SH-SY5Y (cell line): ENCODE measurements around the gene SV2C.

Experiments used
- GATA2 ChIP-seq: IDR thresholded peaks from 2 replicates; pipeline ENCODE4 v1.6.1; 2011; ENCODE audit warnings: mild to moderate bottlenecking, low read depth, low read length
- GATA3 ChIP-seq: IDR thresholded peaks from 2 replicates; pipeline ENCODE4 v1.6.1; 2011; ENCODE audit warnings: low read depth, mild to moderate bottlenecking, low read length, moderate library complexity

DNA sequence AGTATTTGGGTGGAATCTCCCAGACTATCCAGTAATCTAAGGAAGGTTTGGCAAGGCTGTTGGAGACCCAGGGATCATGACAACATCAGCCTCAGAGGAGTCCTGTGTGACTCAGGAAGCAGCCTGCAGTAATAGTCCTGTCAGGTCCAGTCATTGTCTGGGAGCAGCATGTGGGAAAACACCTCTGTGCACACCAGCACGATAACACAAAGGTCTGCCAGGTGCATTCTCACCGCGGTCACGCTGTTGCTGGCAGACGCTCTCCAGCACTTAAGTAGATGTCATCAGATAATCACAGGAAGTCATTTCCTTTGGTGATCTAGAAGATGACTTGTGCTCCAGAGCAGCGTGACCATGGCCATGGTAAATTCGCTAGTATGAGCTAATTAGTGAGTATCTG is 220.7 kb downstream of the SV2C start:
- TF ChIP-seq GATA2, result no peak
- no peak for TF ChIP-seq GATA3
